ENCODE measurements around the gene SUN2. TPM values are rescaled to one million over a fixed set of nuclear protein-coding genes. Genes with fewer than 3 reads are reported as not detected.
A peak's percentile ranks its signal among the peaks of the same experiment; 100 is the strongest.

The SUN2 gene
- total and polyA plus RNA-seq, 9 of the 15 experiments (the other 6 are each of a cell fraction or from before 2014, with no cell fraction given), result 0.11 to 42.6 (median 16.7) TPM

GRCh38 chr22:38755911-38756532 lies at the start of gene SUN2 (continued):
- TF ChIP-seq PBX2 (CRISPR knock-in tag; IDR thresholded peaks at IDR 0.05; ENCODE audit: low read depth) (peak; percentile 81), PBX2 (tag; conservative IDR thresholded peaks at IDR 0.05; ENCODE audit: low read depth) (no peak), HINFP (tag; conservative IDR thresholded peaks at IDR 0.05; ENCODE audit: low read depth) (peak; percentile 88), NFIC (IDR thresholded peaks at IDR 0.05) (peak; percentile 8; the same call in 1 of the 2 replicates), IRF1 (CRISPR knock-in tag; IDR thresholded peaks at IDR 0.05; ENCODE audit: borderline replicate concordance) (no peak), ZNF143 (CRISPR knock-in tag; IDR thresholded peaks at IDR 0.05) (no peak), MECOM (CRISPR knock-in tag; IDR thresholded peaks at IDR 0.05) (no peak), NCOA6 (IDR thresholded peaks at IDR 0.05) (no peak), POLR2H (tag; IDR thresholded peaks at IDR 0.05; ENCODE audit: low read depth) (0 out of 2 replicates have a peak, but pooled peaks have one; percentile 37), GABPB2 (CRISPR knock-in tag; conservative IDR thresholded peaks at IDR 0.05) (no peak), CBX1 (IDR thresholded peaks at IDR 0.05; ENCODE audit: low read depth) (peak; percentile 52; the same call in 1 of the 2 replicates), MAZ (CRISPR knock-in tag; conservative IDR thresholded peaks at IDR 0.05 in 1 of 2, IDR thresholded peaks at IDR 0.05 in 1 of 2) (peak; percentile 28 to 35; a peak in 2 of 4 replicates), KAT8 (IDR thresholded peaks at IDR 0.05; ENCODE audit: low read depth) (no peak), MAX (CRISPR knock-in tag; IDR thresholded peaks at IDR 0.05) (peak; percentile 52; the same call in 1 of the 2 replicates), BRCA1 (IDR thresholded peaks at IDR 0.05) (no peak), BRCA1 (CRISPR knock-in tag; IDR thresholded peaks at IDR 0.05) (0 out of 2 replicates have a peak, but pooled peaks have one; percentile 71), SMAD1 (IDR thresholded peaks at IDR 0.05; ENCODE audit: low read depth, low read length, partially characterized antibody) (no peak), ZNF717 (CRISPR knock-in tag; IDR thresholded peaks at IDR 0.05) (no peak), MYC (IDR thresholded peaks at IDR 0.05; ENCODE audit: low read depth, low read length) (peak; percentile 31; the same call in 1 of the 2 replicates), MYC (CRISPR knock-in tag; IDR thresholded peaks at IDR 0.05; ENCODE audit: borderline replicate concordance, low read depth) (no peak), EZH2 (IDR thresholded peaks at IDR 0.05; ENCODE audit: borderline replicate concordance, low read depth, low read length) (no peak), ZNF232 (CRISPR knock-in tag; IDR thresholded peaks at IDR 0.05) (no peak), ZNF23 (CRISPR knock-in tag; IDR thresholded peaks at IDR 0.05) (no peak), DPF2 (IDR thresholded peaks at IDR 0.05) (no peak), TAF7 (tag; IDR thresholded peaks at IDR 0.05) (no peak), RNF2 (IDR thresholded peaks at IDR 0.05) (no peak), RBM39 (optimal IDR thresholded peaks at IDR 0.05; ENCODE audit: low read depth, low read length) (no peak)
